ENCODE results near the gene SLC38A6. TPM values are rescaled to one million over a fixed set of nuclear protein-coding genes. Genes with fewer than 3 reads are reported as not detected.

SLC38A6 gene
- total and polyA plus RNA-seq, 10 of the 15 experiments (the other 5 are each of a cell fraction or from before 2014, with no cell fraction given): 2.0 to 7.0 (median 3.7) TPM

- TF ChIP-seq SMC3 (IDR thresholded peaks at IDR 0.05; ENCODE audit: borderline replicate concordance, low read length) (no peak), SIX5 (IDR thresholded peaks at IDR 0.05; ENCODE audit: low read depth, low read length, severe bottlenecking) (peak; percentile 40), IKZF2 (IDR thresholded peaks at IDR 0.05) (peak; percentile 60 to 76), BACH1 (IDR thresholded peaks at IDR 0.05; ENCODE audit: borderline replicate concordance) (peak; percentile 71; the same call in 1 of the 2 replicates), GATAD2B (conservative IDR thresholded peaks at IDR 0.05; ENCODE audit: low read depth) (peak; percentile 75), NR2C1 (IDR thresholded peaks at IDR 0.05) (peak; percentile 57), ETV6 (conservative IDR thresholded peaks at IDR 0.05 in 1 of 2, IDR thresholded peaks at IDR 0.05 in 1 of 2; ENCODE audit: borderline replicate concordance in 1 of 2, low read depth in 1 of 2) (no peak), YY1 (IDR thresholded peaks at IDR 0.05; ENCODE audit: low read depth, low read length) (peak; percentile 57; the same call in 1 of the 2 replicates), MLLT1 (IDR thresholded peaks at IDR 0.05) (peak; percentile 51; the same call in 1 of the 2 replicates), ESRRA (IDR thresholded peaks at IDR 0.05; ENCODE audit: low read length) (no peak), SMARCA5 (IDR thresholded peaks at IDR 0.05) (peak; percentile 65; the same call in 1 of the 2 replicates), MEF2B (IDR thresholded peaks at IDR 0.05; ENCODE audit: partially characterized antibody, poor library complexity, severe bottlenecking) (peak; percentile 45), EED (IDR thresholded peaks at IDR 0.05; ENCODE audit: low read depth) (0 out of 2 replicates have a peak, but pooled peaks have one; percentile 18), MTA2 (IDR thresholded peaks at IDR 0.05; ENCODE audit: low read depth) (peak; percentile 57), NR2F1 (conservative IDR thresholded peaks at IDR 0.05) (peak; percentile 77), POLR2AphosphoS5 (IDR thresholded peaks at IDR 0.05; ENCODE audit: low read length) (peak; percentile 77), SREBF1 (IDR thresholded peaks at IDR 0.05; ENCODE audit: low read length) (no peak), NFYB (IDR thresholded peaks at IDR 0.05; ENCODE audit: insufficient read depth, low read depth, low read length) (no peak), CHD4 (IDR thresholded peaks at IDR 0.05) (no peak), RUNX3 (IDR thresholded peaks at IDR 0.05; ENCODE audit: low read length) (peak; percentile 56), NFYA (IDR thresholded peaks at IDR 0.05; ENCODE audit: borderline replicate concordance, low read depth, low read length) (no peak), CREB1 (IDR thresholded peaks at IDR 0.05; ENCODE audit: low read depth) (peak; percentile 100), BRCA1 (IDR thresholded peaks at IDR 0.05; ENCODE audit: low read depth, low read length) (0 out of 2 replicates have a peak, but pooled peaks have one; percentile 37), ZZZ3 (IDR thresholded peaks at IDR 0.05; ENCODE audit: control insufficient read depth, insufficient read length, low read depth) (no peak), MEF2A (IDR thresholded peaks at IDR 0.05; ENCODE audit: insufficient read depth, low read depth, low read length) (0 out of 2 replicates have a peak, but pooled peaks have one; percentile 17), SRF (IDR thresholded peaks at IDR 0.05; ENCODE audit: low read depth in 2 of 2, low read length in 2 of 2) (peak in 1 of 2 experiments; percentile 82; a peak in 2 of 4 replicates), CBX5 (IDR thresholded peaks at IDR 0.05; ENCODE audit: low read depth) (peak; percentile 83; the same call in 1 of the 2 replicates), EP300 (IDR thresholded peaks at IDR 0.05; ENCODE audit: borderline replicate concordance in 1 of 2, control insufficient read depth in 1 of 2, low read depth in 2 of 2, low read length in 2 of 2) (peak; percentile 9 to 17; a peak in 1 of 4 replicates), BHLHE40 (IDR thresholded peaks at IDR 0.05; ENCODE audit: borderline replicate concordance in 1 of 2, low read depth in 2 of 2, low read length in 1 of 2) (peak; percentile 34 to 46; a peak in 2 of 4 replicates)
Observed at GRCh38 chr14:60980811-60981632, at the start of gene SLC38A6, which contains the start of gene TRMT5 (continued).
